ENCODE data around the gene RNLS.
"Not testable (repeated sequence)": the region's sequence is repeated elsewhere in the genome, so short reads cannot be mapped to it uniquely, and the experiment has no call there.

RNLS gene

DNA sequence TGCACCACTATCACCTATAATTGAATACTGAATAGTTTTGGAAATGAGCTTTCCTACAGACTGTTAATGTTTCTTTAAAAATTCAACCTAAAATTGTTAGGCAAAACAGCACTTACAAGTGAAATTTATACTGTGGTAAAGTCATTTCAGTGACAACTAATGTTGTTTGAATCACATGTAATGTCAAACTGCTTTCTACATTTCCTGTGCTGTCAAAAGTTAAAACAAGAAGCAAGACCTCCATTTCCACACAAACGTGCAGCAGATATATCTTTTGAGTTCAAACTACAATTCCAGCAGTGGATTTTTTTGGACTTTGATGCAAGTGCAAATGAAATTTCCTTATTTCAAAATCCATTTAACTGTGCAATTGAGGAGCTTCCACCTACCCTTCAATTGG is 199.8 kb downstream of the RNLS start:
- DNase-seq, result no peak

DNA sequence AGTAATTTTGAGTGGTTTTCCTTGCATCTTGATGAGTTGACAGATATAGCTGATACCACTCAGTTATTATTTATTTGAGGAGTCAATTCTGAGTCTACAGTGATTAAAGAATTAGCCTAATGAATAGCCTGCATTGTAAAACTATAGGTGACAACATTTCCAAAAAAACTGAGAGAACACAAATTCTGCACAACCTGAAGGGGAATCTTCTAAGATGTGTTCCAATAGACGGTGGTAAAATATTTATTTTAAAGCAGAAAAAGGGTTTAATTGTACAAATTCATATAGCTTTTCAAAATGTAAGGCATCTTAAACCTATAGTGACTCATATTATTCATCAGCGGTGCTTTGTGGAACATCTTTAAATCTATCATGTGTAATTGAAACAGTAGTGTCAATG is 200.4 kb downstream of the RNLS start:
- no peak for DNase-seq

DNA sequence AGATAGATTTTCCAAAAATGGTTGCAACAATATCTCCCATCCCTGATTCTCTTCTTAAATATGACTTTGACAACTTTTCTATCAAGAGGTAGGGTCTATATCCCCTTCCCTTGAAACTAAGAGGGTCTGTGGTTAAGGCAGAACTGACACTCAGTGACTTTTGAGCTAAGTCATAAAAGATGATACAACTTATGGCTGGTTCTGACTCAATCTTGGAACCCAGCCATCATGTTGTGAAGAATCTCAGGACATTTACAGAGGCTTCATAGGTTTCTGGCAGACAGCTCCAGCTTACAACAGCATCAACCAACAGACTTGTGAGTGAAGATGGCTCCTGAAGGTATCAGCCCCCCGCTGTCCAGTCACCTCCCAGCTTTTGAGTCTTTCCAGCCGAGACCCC is 203.5 kb downstream of the RNLS start:
- DNase-seq, result peak; percentile 7

DNA sequence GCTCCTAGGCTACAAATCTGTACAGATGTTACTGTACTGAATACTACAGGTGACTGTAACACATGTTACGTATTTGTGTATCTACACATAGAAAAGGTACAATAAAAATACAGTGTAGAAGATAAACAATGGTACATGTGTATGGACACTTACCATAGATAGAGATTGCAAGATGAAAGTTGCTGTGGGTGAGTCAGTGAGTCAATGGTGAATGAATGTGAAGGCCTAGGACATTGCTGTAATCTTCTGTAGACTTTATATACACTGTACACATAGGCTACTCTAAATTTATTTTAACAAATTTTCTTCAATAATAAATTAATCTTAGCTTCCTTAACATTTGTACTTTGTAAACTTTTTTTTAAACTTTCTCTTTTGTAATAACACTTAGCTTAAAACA is 205.6 kb downstream of the RNLS start:
- no peak for DNase-seq

DNA sequence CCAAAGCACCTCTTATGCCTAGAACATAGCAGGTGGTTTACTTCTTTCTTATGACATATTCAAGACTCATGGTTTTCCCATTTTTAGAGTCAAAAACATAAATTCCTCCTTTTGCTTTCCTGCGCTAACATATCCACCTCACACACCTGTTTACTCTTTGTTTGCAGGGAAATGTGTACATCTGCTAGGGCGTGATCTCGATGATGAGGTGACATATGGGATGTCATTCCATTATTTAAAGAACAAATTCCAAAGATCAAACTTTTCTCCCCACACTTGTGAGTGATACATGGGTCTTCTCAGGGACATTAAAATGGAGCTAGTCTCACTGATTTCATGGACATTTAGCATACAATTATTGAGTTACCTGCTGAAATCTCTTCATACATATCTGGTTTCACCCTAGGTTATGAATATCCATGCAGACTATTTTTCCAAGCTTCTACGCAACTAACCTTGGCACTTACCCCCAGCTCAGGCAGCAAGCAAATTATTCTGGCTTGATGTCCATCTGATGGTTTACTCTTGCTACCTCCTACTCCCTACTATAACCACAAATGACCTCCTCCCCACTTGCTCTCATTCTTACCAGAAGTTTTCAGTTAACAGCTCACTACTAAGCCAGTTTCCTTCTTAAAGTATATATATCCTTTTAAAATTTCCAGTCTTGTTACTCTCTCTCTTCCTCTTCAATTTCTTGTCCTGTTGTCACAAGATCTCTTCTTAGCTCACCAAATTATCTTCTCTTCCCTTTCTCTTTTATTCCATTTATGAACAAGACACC is 208.5 kb downstream of the RNLS start:
- no peak for DNase-seq

DNA sequence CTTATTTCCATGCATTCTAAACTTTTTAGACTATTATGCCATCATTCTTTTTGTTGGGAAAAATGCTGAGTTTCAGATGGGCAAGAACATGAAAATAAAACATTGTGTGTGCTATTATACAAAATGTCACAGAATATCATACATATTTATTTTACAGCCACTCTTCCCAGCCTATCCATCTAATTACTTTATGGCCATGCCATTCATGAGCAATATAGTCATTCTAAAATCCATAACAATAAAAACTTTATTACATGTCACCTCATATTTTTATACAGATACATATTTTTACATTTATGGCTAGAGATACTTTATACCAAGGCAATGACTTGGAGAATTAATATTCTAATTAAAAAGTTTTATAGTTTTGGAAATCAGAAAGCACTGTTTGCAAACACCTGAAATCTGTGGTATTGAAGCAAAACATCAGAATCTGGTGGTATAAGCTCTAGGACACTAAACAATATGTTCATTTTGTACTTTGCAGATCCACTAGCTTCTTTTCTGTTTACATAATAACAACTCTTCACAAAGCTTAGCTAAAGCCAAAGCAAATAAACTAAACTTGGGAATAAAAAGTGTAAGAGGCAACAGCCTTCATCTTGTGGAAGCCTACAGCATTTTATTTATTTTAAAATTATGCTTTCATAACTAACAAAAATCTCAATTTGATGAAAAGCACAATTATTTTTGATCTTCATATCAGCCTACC is 210.1 kb downstream of the RNLS start:
- no peak for DNase-seq

DNA sequence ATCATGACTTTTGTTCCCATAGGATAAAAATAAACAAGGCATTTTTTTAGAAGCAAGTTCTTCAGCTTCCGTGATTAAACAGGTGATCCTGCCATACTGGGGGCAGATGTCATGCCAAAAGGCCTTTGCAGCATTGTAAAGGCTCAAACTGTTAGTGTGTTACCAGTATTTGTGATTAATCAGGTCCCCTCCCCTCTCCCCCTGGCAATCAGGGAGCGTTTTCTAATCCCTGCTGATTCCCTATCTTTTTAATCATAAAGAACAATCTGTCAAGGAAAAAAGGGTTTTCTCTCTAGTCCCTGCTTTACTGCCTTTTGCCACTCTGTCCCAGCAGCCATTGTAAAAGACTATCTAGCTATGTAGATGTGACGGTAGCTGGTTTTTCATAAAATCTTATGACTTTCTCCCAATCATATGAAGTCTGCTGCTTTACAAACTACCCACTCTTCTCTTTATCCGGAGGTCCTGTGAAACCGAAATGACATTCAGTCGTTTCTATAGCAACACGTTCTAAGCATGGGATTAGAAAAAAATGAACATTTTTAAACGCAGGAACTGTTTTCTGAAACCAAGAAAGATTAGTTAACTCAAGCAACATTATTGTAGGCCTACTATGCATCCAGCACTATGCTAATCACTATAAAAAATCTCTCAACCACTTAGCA is 210.9 kb downstream of the RNLS start:
- no peak for DNase-seq

DNA sequence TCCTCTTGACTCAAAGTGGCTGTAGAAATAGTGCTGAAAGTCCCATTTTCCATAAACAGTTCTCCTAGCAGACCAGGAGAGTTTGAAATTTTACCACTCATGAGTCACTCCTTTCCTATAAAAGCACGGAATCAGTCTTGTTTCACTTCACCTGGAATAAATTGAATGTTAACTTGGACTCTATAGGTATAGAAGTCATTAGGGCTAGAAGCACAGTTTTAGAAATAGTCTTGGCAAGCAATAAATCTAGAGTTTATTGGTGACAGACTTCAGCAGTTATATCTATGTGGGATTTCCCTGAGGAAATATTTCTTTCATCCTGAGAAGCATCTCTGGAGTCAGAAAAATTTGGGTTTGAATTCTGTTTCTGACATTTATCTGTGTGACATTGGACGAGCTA is 212.4 kb downstream of the RNLS start:
- DNase-seq, result no peak

DNA sequence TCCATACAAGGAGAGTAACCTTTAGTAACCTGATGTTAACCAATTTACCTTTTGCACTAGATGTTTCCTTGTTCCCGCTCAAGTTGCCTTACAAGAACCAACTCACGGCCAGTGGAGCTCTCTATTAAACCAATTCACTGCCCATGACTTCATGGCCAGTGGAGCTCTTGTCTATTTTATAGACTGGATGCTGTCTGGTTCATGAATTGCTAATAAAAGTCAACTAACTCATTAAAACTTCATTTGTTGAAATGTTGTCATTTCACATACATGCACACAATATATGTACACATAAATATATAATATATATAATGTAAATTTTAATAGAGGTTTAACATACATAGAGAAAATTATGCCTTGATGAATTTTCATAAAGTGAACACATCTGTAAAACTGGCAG is 216.3 kb downstream of the RNLS start:
- DNase-seq, result no peak

DNA sequence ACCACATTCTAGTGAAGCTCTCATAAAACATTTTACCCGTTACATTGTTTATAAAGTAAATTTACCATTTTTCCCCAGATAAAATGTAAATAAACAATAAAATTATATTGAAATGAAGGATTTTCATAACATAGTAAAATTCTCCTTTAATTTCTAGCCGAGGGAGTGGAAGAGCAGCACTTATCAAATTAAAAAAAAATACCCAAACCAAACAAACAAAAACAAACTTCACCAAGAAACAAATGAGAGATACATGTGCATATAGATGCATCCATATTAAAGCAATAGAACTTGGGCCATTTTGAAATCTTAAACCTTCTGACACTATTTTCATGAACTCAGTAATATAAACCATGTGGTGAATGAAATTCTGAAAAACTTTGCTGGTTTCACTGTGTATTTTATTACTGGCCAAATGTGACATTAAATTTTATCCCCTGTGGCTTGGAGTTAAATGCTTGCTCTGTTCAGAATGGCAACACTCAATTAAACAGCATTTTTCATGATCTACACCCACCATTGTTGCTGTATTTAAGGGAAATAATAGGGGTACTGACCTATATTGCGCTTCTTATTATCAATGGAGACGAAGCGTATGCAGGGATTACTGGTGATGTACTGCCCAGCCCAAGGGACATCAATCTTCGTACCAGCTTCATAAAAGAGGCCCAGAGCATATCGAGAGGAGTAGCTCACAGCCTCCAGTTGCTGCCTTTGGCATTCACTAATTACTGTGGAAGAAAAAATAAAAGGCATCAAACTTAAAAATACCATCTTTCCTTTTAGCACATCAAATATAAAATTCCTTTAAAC is 220.9 kb downstream of the RNLS start:
- no peak for DNase-seq

DNA sequence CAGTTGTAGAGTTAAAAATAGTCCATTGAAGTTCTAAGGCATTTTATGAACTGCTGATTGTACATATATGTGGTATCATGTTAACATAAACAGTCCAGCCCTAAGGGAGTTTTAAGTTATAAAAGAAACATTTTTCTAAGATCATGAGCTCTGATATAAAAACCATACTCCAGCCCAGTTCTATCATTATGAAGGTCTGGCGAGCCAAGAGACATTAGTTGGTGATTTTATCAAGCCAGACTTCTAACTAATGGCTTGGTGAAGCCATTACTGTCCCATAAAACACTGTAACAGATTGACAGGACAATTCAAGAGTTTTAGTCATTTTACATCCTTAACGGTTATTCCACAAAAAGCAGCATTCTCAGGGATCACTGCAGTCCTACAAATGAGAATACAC is 221.6 kb downstream of the RNLS start:
- no peak for DNase-seq

DNA sequence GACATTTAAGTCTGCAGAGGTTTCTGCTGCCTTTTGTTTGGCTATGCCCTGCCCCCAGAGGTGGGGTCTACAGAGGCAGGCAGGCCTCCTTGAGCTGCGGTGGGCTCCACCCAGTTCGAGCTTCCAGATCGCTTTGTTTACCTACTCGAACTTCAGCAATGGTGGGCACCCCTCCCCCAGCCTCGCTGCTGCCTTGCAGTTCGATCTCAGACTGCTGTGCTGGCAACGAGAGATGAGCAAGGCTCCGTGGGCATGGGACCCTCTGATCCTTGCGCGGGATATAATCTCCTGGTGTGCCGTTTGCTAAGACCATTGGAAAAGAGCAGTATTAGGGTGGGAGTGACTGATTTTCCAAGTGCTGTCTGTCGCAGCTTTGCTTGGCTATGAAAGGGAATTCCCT is 227.4 kb downstream of the RNLS start:
- DNase-seq, result not testable (repeated sequence)

DNA sequence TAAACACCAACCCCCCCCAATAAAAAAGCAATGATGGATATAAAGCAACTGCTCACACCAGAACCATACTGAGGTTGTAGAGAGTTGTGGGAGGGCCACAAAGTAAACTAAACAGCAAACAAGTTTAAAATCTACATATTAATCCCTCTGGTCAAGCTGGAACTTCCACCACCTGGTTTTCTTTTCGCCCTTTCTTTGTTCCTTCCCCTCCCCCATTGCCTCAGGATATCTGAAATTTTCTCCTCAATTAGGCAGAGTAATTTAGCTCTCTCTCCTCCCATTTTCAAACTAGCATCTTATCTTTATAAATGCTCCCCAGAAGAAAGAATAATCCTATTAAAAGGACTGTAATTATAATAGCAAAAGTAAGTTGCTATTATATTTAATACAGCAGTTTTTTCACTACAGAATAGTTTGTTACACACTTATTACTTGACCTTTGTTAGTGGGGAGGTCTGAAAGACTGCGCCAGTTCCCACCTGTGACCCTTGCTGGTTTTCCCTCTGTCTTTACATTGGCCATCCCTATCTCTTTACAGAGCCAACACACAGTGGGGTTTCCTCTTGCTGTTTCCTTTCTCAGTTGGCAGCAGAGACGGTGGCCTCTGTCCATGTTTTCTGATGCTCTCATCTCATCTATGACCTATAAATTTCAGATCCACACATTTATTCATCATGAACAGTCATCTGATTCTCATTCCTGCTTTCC is 235.4 kb downstream of the RNLS start:
- no peak for DNase-seq

DNA sequence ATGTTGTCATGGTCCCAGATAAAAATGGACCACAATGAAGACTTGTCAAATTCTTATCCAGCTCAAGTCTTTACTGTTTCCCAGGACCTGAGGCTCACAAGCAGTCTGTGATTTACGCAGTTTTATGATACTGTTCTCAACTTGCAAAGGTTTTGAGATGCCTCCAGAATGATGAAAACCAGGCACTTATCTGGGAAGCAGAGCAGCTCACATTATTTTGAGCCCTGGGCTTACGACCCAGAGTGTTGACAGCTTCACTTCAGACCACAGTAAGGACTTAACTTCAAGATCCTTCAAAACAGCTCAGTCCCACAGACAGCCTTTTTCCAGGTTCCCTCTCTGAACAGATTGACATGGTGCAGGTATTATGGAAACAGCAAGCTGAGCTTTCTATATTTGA is 236.1 kb downstream of the RNLS start:
- no peak for DNase-seq

DNA sequence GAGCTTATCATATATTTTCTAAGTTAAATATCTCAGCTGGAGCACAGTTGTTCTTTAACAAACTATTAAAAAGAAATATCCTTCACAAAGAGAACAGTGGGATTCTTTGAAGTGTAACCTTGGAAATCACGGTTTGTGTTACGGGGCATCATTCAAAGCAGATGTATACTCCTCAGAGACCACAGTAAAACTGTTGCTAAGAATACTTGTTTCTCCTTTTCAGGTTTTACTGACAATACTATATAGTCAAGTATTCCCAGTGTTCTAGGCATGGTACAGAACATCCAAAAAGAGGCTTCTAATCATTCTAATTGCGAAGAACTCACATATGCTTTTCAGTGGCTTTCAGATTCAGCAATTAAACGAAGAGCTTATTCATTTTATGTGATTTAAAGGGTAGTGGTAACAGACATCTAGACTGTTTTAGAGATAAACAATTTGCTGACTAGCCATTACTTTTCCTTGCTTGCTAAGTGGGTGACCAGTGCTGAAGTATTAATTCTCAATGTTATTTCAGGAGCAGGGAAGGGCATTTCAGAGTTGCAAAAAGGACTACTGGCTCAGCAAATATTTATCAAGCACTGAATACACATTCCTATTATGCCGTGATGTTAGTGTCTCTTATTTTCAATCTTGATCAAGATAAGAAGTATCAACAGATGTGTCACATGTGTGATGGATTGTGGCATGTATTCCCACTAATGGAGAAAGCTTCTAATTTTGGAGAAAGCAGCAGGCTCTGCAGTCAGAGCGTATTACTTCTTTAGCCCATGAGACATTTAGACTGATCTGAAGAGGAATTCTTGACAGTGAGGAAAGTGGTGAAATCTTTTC is 236.8 kb downstream of the RNLS start:
- no peak for DNase-seq

DNA sequence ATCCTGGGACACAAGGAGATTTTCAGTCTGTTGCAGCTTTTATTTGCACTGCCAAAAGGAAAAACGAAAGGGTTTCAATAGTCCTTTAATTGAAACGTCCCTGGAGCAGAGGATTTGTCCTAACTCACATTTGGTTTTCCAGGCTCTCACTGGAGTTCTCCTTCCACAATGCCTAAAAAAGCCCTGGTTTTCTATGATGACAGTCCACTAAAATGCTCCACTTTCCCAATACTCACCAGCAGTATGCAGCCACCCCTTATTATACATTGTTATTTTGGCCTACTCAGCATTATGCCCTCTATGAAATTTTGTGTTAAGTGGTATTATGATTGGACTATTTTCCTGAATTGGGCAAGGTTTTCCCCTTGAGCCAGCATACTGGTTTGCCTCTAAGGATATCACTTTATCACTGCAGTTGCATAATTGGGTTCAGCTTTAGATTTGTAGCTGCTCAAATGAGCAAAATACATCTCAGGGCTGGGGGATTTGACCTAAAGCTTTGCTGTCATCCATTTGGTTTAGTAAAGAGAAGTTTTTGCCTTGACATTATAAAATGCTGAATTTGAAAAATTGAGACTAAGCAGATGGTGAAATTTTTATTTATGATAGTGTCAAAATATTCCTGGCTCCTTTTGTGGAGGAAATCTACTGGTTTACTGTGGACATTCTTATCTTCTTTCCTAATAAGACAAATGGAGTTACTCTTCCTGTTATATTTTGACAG is 239.2 kb downstream of the RNLS start:
- no peak for DNase-seq

DNA sequence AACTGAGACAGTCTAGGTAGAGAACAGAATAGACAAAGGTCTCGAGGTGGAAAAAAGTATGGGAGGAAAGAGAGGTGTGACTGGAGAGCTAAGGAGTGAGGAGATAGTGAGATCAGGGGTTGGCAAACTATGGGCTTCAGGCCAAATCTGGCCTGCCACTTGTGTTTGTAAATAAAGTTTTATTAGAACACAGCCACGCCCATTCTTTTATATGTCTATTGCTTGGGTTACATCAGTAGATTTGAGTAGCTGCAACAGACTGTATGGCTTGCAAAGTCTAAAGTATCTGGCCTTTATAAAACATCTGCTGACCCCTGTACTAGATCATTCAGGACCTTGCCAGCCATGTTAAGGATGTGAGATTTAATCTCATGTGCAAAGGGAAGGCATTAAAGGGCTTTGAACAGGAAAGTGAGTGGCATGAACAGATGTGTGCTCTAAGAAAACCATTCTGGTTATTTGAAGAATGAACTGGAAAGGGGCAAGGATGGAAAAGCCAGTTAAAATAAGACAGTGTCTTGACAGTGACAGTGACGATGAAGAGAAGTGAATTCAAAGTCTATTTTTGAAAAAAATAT is 240.3 kb downstream of the RNLS start:
- no peak for DNase-seq

DNA sequence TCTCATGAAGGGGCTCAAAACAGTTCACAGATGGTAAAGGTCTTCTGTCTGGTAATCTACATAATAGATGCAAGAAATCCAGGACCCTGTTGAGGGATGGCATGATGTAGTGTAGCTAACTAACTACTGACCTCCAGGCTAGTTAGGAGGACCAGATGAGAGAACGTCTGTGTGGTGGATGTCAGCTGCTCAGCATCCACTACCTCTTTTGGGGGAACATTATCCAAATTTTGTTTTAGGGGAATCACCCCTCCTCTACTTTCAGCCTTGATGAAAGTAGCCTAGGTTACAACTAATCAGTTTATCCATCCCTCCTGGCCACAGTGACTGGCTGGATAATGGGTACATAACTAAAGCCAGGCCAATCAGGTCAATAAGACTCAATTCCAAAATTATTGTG is 246.0 kb downstream of the RNLS start:
- no peak for DNase-seq

DNA sequence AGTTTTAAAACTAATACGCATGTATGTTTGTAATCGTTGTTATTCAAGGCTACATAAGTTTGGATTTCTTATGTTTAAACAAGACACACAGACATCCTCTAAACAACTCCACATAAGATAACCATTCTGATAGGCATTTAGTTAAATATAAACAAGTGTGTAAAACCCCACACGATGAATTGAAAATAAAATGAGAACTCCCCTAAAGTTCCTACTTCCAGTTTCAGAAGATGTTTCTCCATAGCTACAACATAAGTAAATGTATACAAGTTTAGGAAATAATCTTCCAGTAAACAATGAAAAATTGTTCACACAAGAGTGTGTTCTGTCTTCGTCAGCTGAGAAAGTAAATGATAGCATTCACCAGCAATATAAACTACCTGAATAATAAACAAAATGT is 246.8 kb downstream of the RNLS start:
- no peak for DNase-seq

DNA sequence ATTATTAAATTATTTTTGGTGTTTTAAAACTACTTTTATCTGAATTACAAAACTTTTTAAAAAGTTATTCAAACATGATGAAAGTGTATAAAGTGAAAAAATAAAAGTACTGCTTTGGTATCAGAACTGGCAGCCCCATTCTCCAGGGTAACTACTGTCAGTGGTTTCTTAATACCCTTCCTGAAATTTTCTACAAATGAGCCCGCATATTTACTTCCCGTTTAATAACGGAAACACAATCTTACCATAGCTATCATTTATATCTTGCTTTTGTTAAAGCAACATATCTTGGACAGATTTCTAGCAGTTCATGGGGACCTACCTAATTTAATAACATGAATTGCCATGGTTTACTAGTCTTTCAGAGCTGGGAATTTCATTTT is 249.9 kb downstream of the RNLS start:
- no peak for DNase-seq
